Measurements from ENCODE around the gene NFKBIB. TPM values are rescaled to one million over a fixed set of nuclear protein-coding genes. Genes with fewer than 3 reads are reported as not detected.

The NFKBIB gene
- total and polyA plus RNA-seq, 3 experiments from 2014 or later: 15.6 to 116 (median 107) TPM

GRCh38 chr19:38917516-38917915, 17.7 kb downstream of the NFKBIB start:
- H3K27ac Mint-ChIP-seq: peak overlapping the region in 1 of 8 donors; percentile 47
- no peak for DNase-seq
- H3K4me1 Mint-ChIP-seq: no peaks in the 10 kb centered on the region
- H3K9me3 ChIP-seq (ENCODE audit: low read length): no peaks in the 10 kb centered on the region
- H3K36me3 ChIP-seq (ENCODE audit: insufficient read depth, low read length): no peaks in the 10 kb centered on the region
- no peaks in the 10 kb centered on the region for H3K9me3 Mint-ChIP-seq
- no peaks in the 10 kb centered on the region for H3K4me1 ChIP-seq (ENCODE audit: insufficient read depth, low read length)
- no peak overlapping the region for H3K4me3 Mint-ChIP-seq
- ChIA-PET POLR2A (no interaction called here), CTCF (no interaction called here)
- no peak overlapping the region for H3K27ac ChIP-seq (ENCODE audit: low read depth, low read length)
- H3K27me3 Mint-ChIP-seq: peaks cover 0 to 2% of the 10 kb centered on the region in 2 donors
- H3K36me3 Mint-ChIP-seq: peaks cover 0 to 20% (median 12%) of the 10 kb centered on the region in 3 donors
- no peaks in the 10 kb centered on the region for H3K27me3 ChIP-seq (ENCODE audit: insufficient read depth, low read length, poor library complexity, severe bottlenecking)
- no peak overlapping the region for H3K4me3 ChIP-seq (ENCODE audit: low read length)

DNA sequence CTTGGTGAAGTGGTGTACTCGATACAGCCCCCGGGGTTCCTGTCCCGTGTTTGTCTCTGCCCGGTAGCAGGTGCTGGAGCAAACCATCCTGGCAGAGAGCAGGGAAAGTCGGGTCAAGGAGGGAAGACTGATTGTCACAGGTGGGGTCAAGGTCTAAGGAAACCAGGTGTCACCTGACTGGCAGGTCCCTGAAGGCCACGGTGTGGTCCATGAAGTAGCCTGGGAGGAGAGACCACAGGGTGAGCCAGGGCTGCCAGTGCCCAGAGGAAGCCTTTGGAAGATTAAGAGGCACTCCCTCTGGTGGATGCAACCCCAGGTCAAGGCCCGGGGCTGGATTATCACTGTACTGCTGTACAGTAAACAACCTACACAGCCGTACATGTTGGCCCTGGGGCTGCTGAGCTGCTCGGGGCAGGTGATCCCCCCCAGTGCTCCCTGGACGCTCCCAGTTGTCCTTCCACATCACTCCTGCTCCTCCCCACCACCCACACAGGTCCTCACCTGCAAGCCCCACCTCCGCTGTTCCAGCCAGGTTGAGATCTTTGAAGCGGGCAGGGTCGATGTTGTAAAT, 18.2 kb downstream of the NFKBIB start:
- no peak overlapping the region for H3K4me3 ChIP-seq (ENCODE audit: low read length)
- Mint-ChIP-seq H3K4me3 (no peak overlapping the region), H3K9me3 (no peaks in the 10 kb centered on the region), H3K27ac (peak overlapping the region in 1 of 8 donors; percentile 33), H3K4me1 (no peaks in the 10 kb centered on the region), H3K36me3 (peaks cover 0 to 21% (median 12%) of the 10 kb centered on the region in 3 donors), H3K27me3 (no peaks in the 10 kb centered on the region)
- H3K36me3 ChIP-seq (ENCODE audit: insufficient read depth, low read length): no peaks in the 10 kb centered on the region
- no peaks in the 10 kb centered on the region for H3K27me3 ChIP-seq (ENCODE audit: insufficient read depth, low read length, poor library complexity, severe bottlenecking)
- no peaks in the 10 kb centered on the region for H3K9me3 ChIP-seq (ENCODE audit: low read length)
- H3K4me1 ChIP-seq (ENCODE audit: insufficient read depth, low read length): no peaks in the 10 kb centered on the region
- ChIA-PET CTCF (interaction anchor here (2.0 kb wide), 1 partner anchor 12 kb away, joined by 9 read pairs; the partner anchor contains the start of genes MRPS12 and SARS2), POLR2A (no interaction called here)
- no peak overlapping the region for H3K27ac ChIP-seq (ENCODE audit: low read depth, low read length)
- no peak for DNase-seq

DNA sequence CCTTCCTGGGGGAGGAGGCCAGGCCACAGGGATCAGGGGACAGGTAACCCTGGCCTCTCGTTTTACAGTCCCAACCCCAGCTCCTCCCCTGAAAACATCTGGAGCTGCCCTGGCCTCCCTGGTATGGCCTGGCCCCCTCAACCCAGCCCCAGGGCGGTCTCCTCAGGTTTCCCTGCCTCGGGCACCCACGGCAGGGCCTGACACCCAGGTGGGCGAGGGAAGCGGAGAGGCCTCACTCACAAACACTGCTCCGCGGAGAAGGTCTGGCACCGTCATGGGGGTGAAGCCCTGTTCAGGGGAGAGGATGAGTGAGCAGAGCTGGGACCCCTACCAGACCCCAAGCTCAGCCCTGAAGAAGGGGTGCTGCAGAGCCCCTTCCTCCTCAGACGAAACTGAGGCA, 18.8 kb downstream of the NFKBIB start:
- Histone ChIP-seq H3K27ac (ENCODE audit: low read depth, low read length) (no peak overlapping the region), H3K9me3 (ENCODE audit: low read length) (no peaks in the 10 kb centered on the region), H3K4me3 (ENCODE audit: low read length) (no peak overlapping the region), H3K36me3 (ENCODE audit: insufficient read depth, low read length) (no peaks in the 10 kb centered on the region), H3K27me3 (ENCODE audit: insufficient read depth, low read length, poor library complexity, severe bottlenecking) (no peaks in the 10 kb centered on the region), H3K4me1 (ENCODE audit: insufficient read depth, low read length) (no peaks in the 10 kb centered on the region)
- Mint-ChIP-seq H3K4me1 (no peaks in the 10 kb centered on the region), H3K27me3 (no peaks in the 10 kb centered on the region), H3K9me3 (no peaks in the 10 kb centered on the region), H3K36me3 (peaks cover 0 to 21% (median 12%) of the 10 kb centered on the region in 3 donors), H3K27ac (no peak overlapping the region), H3K4me3 (no peak overlapping the region)
- DNase-seq: no peak
- ChIA-PET POLR2A (no interaction called here), CTCF (interaction anchor here (2.0 kb wide), 1 partner anchor 11 kb away, joined by 9 read pairs; the partner anchor contains the start of genes MRPS12 and SARS2)

DNA sequence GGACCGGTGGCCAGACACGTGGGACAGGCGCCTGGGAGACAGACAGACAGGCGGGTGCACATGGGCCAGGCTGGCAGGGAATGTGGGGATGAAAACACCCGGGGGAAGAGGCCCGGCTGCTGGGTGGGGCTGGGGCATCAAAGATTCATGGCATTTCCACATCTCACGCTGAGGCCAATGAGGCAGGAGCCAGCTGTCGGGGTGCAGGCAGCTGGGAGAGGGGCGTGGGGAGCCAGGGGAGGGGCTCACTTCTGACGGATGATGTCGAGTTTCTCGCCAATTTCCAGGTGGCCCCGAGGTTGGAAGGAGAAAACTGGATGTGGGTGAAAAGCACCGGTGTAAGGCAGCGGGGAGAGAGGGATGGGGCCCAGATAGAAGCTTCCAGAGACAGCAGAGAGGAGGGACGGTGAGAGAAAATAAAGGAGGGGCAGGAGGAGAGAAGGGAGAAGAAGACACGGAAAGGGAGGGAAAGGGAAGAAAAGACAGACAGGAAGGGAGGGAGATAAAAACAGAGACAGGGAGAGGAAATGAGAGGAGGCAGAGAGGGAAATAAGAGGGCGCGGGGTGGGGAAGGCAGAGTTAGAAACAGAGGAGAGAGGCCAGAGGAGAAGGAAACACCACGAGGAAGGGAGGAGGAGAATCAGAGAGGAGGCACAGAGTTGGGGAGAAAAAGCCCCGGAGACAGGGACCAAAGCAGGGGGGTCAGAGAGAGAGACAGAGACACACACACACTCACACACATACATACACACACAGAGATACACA, 20.2 kb downstream of the NFKBIB start:
- no peaks in the 10 kb centered on the region for H3K9me3 Mint-ChIP-seq
- H3K4me1 Mint-ChIP-seq: peaks cover 9 to 11% (median 10%) of the 10 kb centered on the region in 3 donors
- ChIA-PET CTCF (interaction anchor here (2.0 kb wide), 1 partner anchor 10 kb away, joined by 9 read pairs; the partner anchor contains the start of genes MRPS12 and SARS2), POLR2A (no interaction called here)
- no peaks in the 10 kb centered on the region for H3K9me3 ChIP-seq (ENCODE audit: low read length)
- no peak for DNase-seq
- no peak overlapping the region for H3K4me3 Mint-ChIP-seq
- peaks cover 6% of the 10 kb centered on the region for H3K4me1 ChIP-seq (ENCODE audit: insufficient read depth, low read length)
- peaks cover 0 to 27% (median 16%) of the 10 kb centered on the region in 3 donors for H3K36me3 Mint-ChIP-seq
- H3K36me3 ChIP-seq (ENCODE audit: insufficient read depth, low read length): no peaks in the 10 kb centered on the region
- peak overlapping the region in 1 of 8 donors; percentile 91 for H3K27ac Mint-ChIP-seq
- no peaks in the 10 kb centered on the region for H3K27me3 Mint-ChIP-seq
- no peaks in the 10 kb centered on the region for H3K27me3 ChIP-seq (ENCODE audit: insufficient read depth, low read length, poor library complexity, severe bottlenecking)
- no peak overlapping the region for H3K27ac ChIP-seq (ENCODE audit: low read depth, low read length)
- H3K4me3 ChIP-seq (ENCODE audit: low read length): no peak overlapping the region

DNA sequence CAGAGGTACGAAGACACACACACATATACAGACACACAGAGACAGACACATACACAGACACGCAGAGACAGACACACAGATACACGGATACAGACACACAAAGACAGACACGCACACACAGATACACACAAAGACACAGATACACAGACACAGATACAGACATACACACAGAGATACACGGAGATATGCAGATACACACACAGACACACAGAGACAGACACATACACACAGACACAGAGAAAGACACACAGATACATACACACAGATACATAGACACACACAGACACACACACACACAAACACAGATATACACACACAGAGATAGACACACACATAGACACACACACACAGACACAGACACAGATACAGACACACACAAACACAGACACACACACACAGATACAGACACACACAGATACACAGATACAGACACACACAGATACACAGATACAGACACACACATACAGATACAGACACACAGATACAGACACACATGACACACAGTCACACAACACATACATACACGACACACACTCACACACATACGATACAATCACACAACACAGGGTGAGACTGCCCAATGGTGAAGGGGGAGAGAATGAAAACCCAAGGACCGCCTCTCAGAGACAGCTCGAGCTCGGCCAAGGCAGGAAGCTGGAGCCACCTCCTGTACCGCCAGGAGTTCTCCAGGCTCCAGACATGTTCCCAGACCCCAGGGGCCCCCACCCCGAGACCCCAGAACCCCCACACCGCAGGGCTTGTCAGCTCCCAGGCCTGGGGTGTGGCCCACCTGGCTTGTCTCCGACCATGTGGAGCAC, 21.0 kb downstream of the NFKBIB start:
- Histone ChIP-seq H3K27me3 (ENCODE audit: insufficient read depth, low read length, poor library complexity, severe bottlenecking) (no peaks in the 10 kb centered on the region), H3K9me3 (ENCODE audit: low read length) (no peaks in the 10 kb centered on the region), H3K4me1 (ENCODE audit: insufficient read depth, low read length) (peaks cover 12% of the 10 kb centered on the region), H3K4me3 (ENCODE audit: low read length) (no peak overlapping the region), H3K36me3 (ENCODE audit: insufficient read depth, low read length) (no peaks in the 10 kb centered on the region), H3K27ac (ENCODE audit: low read depth, low read length) (no peak overlapping the region)
- H3K4me1 Mint-ChIP-seq: peaks cover 14 to 17% (median 15%) of the 10 kb centered on the region in 3 donors
- no peaks in the 10 kb centered on the region for H3K9me3 Mint-ChIP-seq
- H3K36me3 Mint-ChIP-seq: peaks cover 0 to 29% (median 16%) of the 10 kb centered on the region in 3 donors
- DNase-seq: no peak
- H3K27me3 Mint-ChIP-seq: no peaks in the 10 kb centered on the region
- H3K4me3 Mint-ChIP-seq: no peak overlapping the region
- CTCF ChIA-PET: no interaction called here
- H3K27ac Mint-ChIP-seq: no peak overlapping the region
- POLR2A ChIA-PET: no interaction called here

DNA sequence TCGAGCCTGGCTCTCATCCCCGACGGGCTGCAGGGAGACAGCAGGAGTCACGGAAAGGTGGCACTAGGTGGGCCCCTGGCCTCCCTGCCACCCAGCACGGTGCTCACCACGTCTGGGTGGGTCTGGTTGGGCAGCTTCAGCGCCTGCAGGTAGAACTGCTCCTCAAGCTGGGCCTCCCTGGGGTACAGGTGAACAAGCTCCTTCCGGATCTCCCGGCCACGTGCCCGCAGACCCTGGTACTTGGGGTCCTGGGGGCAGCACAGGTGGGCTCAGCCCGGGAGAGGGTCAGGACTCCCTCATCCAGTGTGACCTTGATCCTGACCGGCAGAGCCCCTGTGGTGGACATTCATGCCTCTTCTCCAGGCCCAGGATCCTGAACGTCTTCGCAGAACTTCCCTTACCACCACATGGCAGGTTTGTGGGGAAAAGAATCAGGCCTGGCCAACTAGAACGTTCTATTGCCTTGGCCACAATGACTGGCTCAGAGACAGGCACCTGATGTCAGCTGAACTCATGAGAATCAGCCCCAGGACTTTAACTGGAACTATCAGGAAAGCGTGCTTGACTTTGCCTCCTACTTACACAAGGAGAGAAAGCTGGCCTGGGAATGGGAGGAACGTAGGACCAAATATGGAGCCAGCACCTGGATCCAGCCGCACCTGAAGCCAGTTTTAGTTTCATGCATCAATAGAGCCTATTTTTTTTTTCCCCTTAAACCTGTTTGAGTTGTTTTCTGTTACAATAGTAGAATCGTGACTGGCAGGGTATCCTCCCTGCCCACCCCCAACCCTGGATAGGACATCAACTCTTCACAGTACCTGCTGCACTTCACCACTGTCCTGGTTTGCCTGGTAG, 21.9 kb downstream of the NFKBIB start:
- DNase-seq: no peak
- no peaks in the 10 kb centered on the region for H3K9me3 Mint-ChIP-seq
- CTCF ChIA-PET: no interaction called here
- H3K4me3 Mint-ChIP-seq: no peak overlapping the region
- H3K27me3 Mint-ChIP-seq: no peaks in the 10 kb centered on the region
- H3K27me3 ChIP-seq (ENCODE audit: insufficient read depth, low read length, poor library complexity, severe bottlenecking): no peaks in the 10 kb centered on the region
- H3K27ac Mint-ChIP-seq: peak overlapping the region in 5 of 8 donors; percentile 51 to 96 (median 71)
- H3K9me3 ChIP-seq (ENCODE audit: low read length): no peaks in the 10 kb centered on the region
- POLR2A ChIA-PET: no interaction called here
- no peaks in the 10 kb centered on the region for H3K36me3 ChIP-seq (ENCODE audit: insufficient read depth, low read length)
- peaks cover 12% of the 10 kb centered on the region for H3K4me1 ChIP-seq (ENCODE audit: insufficient read depth, low read length)
- H3K27ac ChIP-seq (ENCODE audit: low read depth, low read length): no peak overlapping the region
- H3K36me3 Mint-ChIP-seq: peaks cover 0 to 34% (median 16%) of the 10 kb centered on the region in 3 donors
- peaks cover 15 to 24% (median 22%) of the 10 kb centered on the region in 3 donors for H3K4me1 Mint-ChIP-seq
- H3K4me3 ChIP-seq (ENCODE audit: low read length): no peak overlapping the region

DNA sequence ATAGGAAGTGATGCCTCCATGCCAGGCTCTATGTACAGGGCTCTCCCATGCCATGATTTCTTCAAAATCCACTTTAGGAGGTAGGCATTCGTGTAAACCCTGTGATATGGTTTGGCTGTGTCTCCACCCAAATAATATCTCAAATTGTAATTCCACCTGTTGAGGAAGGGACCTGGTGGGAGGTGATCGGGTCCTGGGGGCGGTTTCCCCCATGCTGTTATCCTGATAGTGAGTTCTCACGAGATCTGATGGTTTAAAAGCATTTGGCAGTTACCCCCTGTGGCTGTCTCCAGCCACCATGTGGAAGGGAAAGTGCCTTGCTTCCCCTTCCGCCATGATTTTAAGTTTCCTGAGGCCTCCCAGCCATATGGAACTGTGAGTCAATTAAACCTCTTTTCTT, 22.7 kb downstream of the NFKBIB start:
- no peak overlapping the region for H3K4me3 ChIP-seq (ENCODE audit: low read length)
- no peaks in the 10 kb centered on the region for H3K36me3 ChIP-seq (ENCODE audit: insufficient read depth, low read length)
- Mint-ChIP-seq H3K4me3 (no peak overlapping the region), H3K27ac (peak overlapping the region in 3 of 8 donors; percentile 26 to 75 (median 57)), H3K36me3 (peaks cover 0 to 34% (median 16%) of the 10 kb centered on the region in 3 donors), H3K4me1 (peaks cover 15 to 26% (median 22%) of the 10 kb centered on the region in 3 donors), H3K9me3 (no peaks in the 10 kb centered on the region), H3K27me3 (no peaks in the 10 kb centered on the region)
- H3K27me3 ChIP-seq (ENCODE audit: insufficient read depth, low read length, poor library complexity, severe bottlenecking): no peaks in the 10 kb centered on the region
- no peak overlapping the region for H3K27ac ChIP-seq (ENCODE audit: low read depth, low read length)
- no peaks in the 10 kb centered on the region for H3K9me3 ChIP-seq (ENCODE audit: low read length)
- DNase-seq: no peak
- POLR2A ChIA-PET: no interaction called here
- H3K4me1 ChIP-seq (ENCODE audit: insufficient read depth, low read length): peaks cover 12% of the 10 kb centered on the region
- CTCF ChIA-PET: no interaction called here

All from CD8-positive, alpha-beta memory T cell (primary cell).